GM19372 (cell line): Measurements from ENCODE around the gene PRDX4.
A peak's percentile ranks its signal among the peaks of the same experiment; 100 is the strongest.
"Not testable (repeated sequence)": the region's sequence is repeated elsewhere in the genome, so short reads cannot be mapped to it uniquely, and the experiment has no call there.

Experiments used
- ATAC-seq: cut with Tn5 transposase; IDR thresholded peaks from one replicate; pipeline ENCODE4 v1.9.1; 2021; ENCODE audit warnings: mild to moderate bottlenecking, low read depth, moderate library complexity; ENCODE audit not compliant: unreplicated experiment

PRDX4 gene

DNA sequence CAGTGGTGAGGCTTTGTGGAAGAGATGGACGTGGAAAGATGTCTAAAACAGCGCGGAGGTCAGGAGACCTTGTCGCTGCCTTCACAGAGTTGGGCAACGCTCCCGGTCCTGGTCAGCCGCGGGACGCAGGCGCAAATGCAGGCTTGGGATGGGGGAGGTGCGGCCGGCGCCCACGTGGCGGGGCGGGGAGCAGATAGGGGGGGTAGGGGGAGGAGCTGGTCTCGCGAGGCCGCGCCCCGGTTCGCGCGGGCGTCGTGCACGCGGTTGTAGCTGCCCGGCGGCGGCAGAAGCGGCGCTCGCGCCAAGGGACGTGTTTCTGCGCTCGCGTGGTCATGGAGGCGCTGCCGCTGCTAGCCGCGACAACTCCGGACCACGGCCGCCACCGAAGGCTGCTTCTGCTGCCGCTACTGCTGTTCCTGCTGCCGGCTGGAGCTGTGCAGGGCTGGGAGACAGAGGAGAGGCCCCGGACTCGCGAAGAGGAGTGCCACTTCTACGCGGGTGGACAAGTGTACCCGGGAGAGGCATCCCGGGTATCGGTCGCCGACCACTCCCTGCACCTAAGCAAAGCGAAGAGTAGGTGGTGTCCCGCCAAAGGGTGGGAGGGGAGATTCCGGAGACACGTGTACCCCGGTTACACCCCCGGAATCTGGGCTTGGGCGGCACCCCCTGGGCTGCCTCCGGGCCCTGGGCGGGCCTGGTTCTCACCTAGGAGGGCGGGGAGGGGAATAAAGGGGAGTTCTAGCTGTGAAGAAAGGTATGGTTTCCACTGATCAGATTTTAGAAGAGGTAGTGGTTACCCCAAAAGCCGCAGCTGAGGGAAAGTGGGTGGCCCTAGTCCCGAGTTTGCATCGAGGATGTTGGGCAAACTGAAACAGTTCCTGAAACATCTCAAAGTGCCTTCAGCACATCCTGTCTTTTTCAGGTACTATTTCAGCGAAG is at the start of gene PRDX4:
Gene PRDX4, plus strand, starts transcription at position 255 of the 939 bp plus-strand sequence. Its CDS starts 78 bp downstream, at position 333.
- peak; percentile 57 for ATAC-seq

- no peak for ATAC-seq
These were observed 45.5 kb upstream of the PRDX4 start for GRCh38 chrX:23621621-23622265.

GRCh38 chrX:23623797-23624196 is 43.5 kb upstream of the PRDX4 start:
- ATAC-seq: no peak

DNA sequence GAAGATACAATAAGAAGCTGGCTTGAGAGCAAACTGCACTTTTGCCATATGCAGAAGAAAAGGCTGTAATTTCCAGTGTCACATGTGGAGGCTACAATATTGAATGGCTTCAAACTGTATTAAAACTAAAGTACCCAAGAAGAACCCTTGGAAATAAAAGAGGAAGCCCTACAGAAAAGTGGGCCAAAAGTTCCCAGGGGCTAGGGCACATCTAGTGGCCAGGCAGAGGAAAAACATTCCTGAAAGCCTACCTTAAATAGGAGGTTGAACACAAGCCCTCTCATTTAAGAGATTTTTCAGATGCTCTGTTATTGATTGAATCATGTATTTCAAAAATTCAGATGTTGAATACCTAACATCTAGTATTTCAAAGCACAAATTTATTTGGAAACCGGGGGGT is 40.6 kb upstream of the PRDX4 start:
- ATAC-seq: no peak

GRCh38 chrX:23628131-23628530 is 39.2 kb upstream of the PRDX4 start:
- ATAC-seq: no peak

GRCh38 chrX:23631136-23631535 is 36.2 kb upstream of the PRDX4 start:
- no peak for ATAC-seq

- no peak for ATAC-seq
These were observed 33.3 kb upstream of the PRDX4 start for GRCh38 chrX:23633834-23634580.

- peak; percentile 88 for ATAC-seq
These were observed 30.1 kb upstream of the PRDX4 start for GRCh38 chrX:23637187-23637586.

- no peak for ATAC-seq
These were observed 24.3 kb upstream of the PRDX4 start for GRCh38 chrX:23643020-23643419.

- no peak for ATAC-seq
These were observed 22.5 kb upstream of the PRDX4 start for GRCh38 chrX:23644744-23645143.

DNA sequence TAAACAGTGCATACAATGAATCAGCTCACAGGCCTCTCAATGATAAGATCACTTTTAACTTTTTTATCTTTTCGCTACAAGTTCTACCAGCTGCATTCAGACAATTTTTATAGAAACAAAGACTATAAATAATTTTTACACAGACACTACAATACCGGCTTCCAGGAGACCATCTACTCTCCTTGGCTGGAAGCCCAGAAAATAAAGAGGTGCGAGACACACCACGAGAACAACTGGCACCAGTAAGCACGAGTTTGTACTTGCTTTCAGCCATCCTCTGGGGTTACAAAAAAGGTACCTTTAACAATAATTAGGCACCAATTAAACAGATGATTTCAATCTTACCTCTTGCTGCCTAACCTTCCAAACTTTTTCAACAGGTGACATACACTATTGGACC is 11.2 kb upstream of the PRDX4 start:
- ATAC-seq: no peak

DNA sequence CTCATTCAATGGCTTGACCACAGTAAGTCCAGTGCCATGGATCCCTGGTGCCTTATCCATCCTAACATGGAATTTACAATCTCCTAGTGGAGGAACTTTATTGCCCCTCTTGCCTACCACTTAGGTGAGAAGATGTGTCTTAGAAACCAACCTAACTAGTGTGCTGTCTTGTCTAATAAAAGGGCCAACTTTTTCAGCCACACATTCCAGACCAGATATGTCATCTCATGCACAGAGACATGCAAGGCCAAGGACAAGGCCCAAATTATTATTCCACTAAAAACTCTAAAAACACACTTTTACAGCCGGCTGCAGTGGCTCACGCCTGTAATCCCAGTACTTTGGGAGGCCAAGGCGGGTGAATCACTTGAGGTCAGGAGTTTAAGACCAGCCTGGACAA is 10.6 kb upstream of the PRDX4 start:
- ATAC-seq: no peak

GRCh38 chrX:23659339-23659738 is 8.0 kb upstream of the PRDX4 start:
- no peak for ATAC-seq

- not testable (repeated sequence) for ATAC-seq
These were observed 7.1 kb upstream of the PRDX4 start for GRCh38 chrX:23660083-23660765.

- ATAC-seq: no peak
These were observed 6.5 kb upstream of the PRDX4 start for GRCh38 chrX:23660766-23661132.

DNA sequence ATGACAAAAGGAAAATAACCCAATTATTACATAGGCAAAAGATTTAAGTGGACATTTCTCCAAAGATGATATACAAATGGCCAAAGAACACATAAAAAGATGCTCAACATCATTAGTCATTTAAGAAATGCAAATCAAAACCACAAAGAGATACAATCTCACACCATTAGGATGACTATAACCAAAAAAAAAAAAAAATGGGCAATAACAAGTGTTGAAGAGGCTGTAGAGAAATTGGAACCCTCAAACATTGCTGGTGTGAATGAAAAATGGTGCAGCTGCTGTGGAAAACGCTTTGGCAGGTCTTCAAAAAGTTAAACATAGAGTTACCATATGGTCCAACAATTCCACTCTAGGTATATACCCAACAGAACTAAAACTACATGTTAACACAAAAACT is 5.6 kb upstream of the PRDX4 start:
- no peak for ATAC-seq

DNA sequence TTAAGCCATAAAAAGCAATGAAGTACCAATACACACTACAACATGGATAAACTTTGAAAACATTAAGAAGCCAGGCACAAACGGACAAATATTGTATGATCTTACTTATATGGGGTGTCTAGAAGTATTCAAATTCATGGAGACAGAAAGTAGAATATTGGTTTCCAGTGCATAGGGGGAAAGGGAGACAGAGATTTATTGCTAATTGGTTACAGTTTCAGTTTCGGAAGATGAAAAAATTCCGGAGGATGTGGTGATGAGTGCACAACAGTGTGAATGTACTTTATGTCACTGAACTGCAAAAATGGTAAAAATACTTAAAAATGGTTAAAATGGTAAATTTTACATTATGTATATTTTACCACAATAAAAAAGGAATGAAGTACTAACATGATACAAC is 5.1 kb upstream of the PRDX4 start:
- peak; percentile 52 for ATAC-seq

GRCh38 chrX:23662853-23663252 is 4.4 kb upstream of the PRDX4 start:
- ATAC-seq: peak; percentile 30

DNA sequence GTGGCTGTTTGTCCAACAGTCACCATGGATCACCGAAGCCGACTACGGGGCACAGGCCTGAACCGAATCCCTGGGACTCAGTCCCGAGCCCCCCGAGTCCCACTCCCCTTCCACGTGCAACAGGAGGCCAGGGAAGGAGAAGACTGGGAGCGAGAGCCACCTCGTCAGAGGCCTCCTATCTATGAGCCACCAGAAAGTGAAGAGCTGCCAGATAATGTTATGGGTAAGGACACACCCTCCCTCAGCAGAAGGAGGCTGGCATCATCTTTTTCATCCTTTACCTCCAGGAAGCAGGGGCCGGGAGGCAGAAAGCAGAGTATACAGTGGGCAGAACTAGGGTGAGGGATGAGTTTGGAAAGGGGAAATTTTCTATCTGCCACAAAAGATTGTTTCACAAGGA is 2.8 kb upstream of the PRDX4 start:
- ATAC-seq: no peak

DNA sequence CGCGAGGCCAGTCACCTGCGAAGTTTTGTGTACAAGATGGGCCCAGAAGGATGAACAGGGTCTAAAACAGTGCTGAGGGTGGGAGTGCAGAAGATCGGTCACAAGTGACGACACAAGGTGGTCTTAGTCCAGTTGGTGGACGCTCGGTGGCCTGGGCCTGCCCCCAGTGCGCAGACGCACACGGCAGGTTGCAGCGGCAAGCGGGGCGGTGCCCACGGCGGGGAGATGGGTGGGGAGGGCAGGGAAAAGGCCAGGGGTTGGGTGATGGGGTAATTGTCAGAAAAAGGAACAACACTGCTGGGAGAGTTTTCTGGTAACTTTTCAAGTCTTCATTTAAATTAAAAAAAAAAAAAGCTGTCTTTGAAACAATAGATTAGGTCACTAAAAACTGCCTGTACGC is 1.0 kb upstream of the PRDX4 start:
- ATAC-seq: no peak

GRCh38 chrX:23668335-23668734 is 1.0 kb downstream of the PRDX4 start:
- ATAC-seq: no peak
